CD4-positive, alpha-beta T cell treated with Interleukin-12 subunit alpha and Interleukin-12 subunit beta, for 1 hour (primary cell): Measurements from ENCODE around the gene NACA2.
A peak's percentile ranks its signal among the peaks of the same experiment; 100 is the strongest.
"Not testable (repeated sequence)": the region's sequence is repeated elsewhere in the genome, so short reads cannot be mapped to it uniquely, and the experiment has no call there.

Experiments used
- DNase-seq: peaks from one replicate; pipeline ENCODE4 v3.0.0-alpha.2; 2020

NACA2 gene

DNA sequence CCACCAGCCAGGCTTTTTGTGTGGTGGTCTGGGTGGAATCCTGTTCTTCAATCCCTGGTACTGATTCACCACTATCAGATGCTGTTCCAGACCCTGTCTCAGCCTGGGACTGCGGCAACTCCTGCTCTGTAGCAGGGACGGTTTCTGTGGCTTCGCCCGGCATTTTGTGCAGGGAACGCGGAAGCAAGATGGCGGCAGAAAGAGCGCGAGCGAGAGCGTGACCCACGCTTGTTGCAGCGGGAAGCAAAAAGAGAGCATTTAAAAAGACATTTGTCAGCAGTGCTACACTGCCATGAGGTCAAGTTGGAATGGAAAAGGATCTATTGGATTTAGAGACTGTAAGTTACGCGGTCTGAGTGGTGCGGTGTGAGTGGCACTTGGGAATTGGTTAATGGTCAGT, at the start of gene NACA2:
Gene NACA2, minus strand, starts transcription at position 202 of the 400 bp plus-strand sequence. Its CDS starts 39 bp downstream, at position 163.
- no peak for DNase-seq

DNA sequence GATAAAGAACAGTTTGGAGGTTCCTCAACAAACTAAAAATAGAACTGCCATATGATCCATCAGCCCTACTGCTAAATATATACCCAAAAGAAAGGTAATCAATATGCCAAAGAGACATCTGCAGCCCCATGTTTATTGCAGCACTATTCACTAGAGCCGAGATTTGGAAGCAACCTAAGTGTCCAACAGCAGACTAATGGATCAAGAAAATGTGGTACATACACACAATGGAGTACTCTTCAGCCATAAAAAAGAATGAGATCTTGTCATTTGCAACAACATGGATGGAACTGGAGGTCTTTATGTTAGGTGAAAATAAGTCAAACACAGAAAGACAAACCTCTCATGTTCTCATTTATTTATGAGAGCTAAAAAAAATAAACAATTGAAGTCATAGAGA, 48.8 kb upstream of the NACA2 start:
- DNase-seq = no peak

DNA sequence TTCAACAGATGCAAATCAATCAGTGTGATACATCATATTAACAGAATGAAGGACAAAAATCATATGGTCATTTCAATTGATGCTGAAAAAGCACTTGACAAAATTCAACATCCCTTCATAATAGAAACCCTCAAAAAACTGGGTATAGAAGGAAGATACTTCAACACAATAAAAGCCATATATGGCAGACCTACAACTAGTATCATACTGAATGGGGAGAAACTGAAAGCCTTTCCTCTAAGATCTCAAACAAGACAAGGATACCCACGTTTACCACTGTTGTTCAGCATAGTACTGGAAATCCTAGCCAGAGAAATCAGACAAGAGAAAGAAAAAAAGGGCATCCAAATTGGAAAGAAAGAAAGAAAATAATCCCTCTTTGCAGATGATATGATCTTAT, 47.1 kb upstream of the NACA2 start:
- DNase-seq = no peak

DNA sequence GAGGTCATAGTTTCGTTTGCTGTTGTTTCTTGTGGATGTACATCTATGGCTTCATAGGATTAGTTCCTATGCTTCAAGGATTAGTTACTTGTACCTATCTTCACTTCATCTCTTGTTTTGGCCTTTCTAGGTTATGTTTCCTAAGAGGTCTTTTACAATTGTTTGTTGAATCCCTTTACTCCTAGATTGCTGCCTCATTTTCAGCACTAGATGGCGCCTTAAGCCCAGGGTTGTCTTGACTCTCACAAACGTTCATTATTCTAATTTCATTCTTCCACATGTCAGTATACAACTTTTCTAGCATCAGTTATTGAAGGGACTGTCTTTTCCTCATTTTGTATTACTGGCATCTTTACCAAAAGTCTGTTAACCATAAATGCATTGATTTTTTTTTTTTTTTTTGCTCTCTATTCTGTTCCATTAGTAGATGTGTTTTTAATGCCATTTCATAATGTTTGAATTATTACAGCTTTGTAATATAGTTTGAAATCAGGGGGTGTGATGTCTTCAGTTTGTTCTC, 45.0 kb upstream of the NACA2 start:
- peak; percentile 63 for DNase-seq

DNA sequence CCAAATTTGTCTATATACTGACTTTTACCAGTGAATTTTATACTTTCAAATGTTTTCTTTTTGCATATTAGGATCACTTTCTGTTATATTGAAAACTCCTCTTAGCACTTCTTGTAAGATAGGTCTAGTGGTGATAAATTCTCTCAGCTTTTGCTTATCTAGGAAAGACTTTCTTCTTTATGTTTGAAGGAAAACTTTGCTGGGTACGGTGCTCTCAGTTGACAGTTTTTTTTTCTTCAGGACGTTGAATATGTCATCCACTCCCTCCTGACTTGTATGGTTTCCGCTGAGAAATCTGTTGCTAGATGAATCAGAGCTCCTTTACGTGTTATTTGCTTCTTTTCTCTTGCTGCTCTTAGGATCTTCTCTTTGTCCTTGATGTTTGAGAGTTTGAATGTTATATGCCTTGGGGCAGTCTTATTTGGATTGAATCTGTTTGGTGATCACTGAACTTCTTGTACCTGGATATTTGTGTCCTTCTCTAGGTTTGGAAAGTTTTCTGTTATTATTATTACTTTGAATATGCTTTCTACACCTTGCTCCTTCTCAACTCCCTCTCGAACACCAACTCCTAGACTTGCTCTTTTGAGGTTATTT, 44.0 kb upstream of the NACA2 start:
- DNase-seq = no peak

DNA sequence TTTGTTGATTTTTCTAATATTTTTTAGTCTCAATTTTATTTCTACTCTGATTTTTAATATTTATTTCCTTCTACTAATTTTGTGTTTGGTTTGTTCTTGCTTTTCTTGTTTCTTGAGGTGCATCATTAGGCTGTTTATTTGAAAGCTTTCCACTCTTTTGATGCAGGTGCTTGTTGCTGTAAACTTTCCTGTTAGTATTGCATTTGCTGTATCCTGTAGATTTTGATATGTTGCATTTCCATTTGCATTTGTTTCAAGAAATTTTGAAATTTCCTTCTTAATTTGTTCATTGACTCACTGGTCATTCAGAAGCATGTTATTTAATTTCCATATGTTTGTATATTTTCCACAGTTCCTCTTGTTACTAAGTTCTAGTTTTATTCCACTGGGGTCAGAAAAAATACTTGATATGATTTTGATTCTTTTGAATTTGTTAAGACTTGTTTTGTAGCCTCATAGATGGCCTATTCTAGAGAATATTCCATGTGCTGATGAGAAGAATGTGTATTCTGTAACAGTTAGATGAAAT, 43.1 kb upstream of the NACA2 start:
- no peak for DNase-seq

DNA sequence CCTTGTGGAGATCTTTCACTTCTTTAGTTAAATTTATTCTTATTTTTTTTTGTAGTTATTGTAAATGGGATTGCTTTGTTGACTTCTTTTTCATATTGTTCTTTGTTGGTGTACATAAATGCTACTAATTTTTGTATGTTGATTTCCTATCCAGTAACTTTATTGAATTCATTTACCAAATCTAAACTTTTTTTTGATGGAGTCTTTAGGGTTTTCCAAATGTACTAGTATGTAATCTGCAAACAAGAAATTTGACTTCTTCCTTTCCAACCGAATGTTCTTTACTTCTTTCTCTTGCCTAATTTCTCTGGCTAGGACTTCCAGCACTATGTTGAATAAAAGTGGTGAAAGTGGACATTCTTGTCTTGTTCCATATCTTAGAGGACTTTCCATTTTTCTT, 41.8 kb upstream of the NACA2 start:
- no peak for DNase-seq

DNA sequence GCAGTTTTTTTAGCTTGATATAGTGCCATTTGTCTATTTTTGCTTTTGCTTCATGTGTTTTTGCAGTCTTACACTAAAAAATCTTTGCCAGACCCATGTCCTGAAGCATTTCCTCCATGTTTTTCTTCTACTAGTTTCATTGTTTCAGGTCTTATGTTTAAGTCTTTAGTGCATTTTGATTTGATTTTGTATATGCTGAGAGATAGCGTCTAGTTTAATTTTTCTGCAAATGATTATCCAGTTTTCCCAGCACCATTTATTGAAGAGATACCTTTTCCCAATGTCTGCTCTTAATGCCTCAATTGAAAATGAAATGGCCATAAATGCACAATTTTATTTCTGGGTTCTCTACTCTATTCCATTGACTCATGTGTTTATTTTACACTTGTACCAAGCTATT, 40.8 kb upstream of the NACA2 start:
- DNase-seq = no peak

DNA sequence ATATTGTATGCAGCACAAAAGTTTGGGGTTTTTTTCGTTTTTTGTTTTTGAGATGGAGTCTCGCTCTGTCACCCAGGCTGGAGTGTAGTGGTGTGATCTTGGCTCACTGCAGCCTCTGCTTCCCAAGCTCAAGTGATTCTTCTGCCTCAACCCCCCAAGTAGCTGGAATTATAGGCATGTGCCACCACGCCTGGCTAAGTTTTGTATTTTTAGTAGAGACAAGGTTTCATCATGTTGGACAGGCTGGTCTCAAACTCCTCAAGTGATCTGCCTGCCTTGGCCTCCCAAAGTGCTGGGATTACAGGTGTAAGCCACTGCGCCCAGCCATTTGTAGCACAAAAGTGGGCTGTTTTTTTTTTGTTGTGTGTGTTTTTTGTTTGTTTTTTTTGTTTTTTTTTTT, 37.1 kb upstream of the NACA2 start:
- DNase-seq = not testable (repeated sequence)

DNA sequence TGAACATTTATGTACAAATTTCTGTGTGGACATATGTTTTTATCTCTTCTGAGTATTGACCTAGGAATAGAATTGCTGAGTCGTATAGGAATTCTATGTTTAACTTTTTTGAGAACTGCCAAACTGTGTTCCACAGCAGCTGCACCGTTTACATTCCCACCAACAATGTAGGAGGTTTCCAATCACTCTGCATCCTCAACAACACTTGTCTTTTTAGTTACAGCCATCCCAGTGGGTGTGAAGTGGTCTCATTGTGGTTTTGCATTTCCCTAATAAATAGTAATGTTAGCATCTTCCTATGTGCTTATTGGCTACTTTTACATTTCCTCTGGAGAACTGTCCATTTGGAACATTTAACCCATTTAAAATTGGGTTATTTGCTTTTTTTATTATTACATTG, 36.6 kb upstream of the NACA2 start:
- DNase-seq = no peak

DNA sequence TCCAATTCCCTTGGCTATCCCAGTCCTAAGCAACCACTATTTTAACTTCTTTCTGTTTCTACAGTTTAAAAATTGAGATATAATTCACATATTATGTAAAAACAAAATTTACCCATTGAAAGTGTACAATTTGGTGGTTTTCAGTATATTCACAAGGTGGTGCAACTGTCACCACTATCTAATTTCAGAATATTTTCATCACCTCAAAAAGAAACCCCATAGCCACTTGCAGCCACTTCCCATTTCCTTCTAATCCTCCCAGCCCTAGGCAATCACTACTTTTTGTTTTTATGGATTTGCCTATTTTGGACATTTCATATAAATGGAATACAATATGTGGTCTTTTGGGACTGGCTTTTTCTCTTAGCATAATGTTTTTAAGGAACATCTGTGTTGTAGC, 36.1 kb upstream of the NACA2 start:
- DNase-seq = no peak

DNA sequence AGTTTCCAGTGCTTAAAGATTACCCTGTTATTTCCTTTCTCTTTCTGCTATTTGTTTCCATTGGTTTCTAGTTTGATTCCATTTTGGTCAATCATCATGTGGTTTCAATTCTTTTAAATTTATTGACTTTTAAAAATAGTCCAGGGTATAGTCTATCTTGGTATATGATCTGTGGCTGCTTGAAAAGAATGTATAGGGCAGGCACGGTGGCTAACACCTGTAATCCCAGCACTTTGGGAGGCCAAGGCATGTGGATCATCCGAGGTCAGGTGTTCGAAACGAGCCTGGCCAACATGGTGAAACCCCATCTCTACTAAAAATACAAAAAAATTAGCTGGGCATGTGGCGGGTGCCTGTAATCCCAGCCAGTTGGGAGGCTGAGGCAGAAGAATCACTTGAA, 34.5 kb upstream of the NACA2 start:
- no peak for DNase-seq

DNA sequence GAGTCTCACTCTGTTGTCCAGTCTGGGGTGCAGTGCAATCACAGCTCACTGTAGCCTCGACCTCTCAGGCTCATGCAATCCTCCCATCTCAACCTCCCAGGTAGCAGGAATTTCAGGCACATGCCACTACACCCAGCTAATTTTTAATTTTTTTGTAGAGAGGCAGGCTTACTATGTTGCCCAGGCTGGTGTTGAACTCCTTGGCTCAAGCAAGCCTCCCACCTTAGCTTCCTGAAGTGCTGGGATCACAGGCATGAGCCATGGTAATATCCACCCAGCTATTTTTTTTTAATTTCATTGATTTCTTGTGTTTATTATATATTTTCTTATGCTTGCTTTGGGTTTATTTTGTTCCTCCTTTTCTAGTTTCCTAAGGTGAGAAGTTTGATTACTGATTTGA, 33.9 kb upstream of the NACA2 start:
- DNase-seq = no peak

DNA sequence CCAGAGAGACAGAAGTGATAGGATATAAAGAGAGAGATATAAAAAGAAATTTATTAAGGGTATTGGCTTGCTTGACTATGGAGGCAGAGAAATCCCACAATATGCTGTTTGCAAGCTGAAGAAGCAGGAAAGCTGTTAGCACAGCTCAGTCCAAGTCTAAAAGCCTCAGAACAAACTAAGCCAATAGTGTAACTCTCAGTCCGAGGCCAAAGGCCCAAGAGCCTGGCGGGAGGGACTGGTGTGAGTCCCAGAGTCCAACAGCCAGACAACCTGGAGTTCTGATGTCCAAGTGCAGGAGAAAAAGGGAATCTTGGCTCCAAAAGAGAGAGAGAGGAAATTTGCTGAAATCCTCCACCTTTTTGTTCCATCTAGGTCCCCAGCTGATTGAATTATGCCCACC, 30.3 kb upstream of the NACA2 start:
- no peak for DNase-seq

DNA sequence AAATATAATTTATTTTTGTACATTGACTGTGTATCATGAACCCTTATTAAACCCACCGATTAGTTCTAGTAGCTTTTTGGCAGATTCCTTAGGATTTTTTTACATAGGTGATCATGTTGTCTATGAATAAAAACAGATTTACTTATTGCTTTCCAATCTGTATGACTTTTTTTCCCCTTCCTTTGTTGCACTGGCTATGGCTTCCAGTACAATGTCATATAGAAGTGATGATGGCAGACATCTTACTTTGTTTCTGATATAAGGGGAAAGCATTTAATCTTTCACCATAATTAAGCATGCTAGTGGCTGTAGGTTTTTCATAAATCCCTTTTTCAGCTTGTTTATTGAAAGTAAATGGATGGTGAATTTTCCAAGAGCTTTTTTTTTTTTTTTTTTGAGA, 28.9 kb upstream of the NACA2 start:
- DNase-seq = no peak

DNA sequence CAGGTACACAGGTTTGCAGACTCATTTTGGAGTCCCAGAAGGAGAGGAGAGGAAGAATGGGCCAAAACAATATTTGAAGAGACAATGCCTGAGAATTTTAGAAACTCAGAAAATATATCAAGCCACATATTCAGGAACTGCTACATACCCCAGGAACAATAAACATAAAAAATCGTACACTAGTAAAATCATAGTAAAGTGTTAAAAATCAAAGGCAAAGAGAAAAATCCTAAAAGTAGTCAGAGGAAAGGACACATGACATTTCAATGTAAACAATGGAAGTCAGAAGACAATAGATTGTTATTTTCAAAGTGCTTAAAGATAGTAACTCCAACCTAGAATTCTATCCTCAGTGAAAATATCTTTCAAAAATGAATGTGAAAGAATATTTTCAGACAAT, 28.5 kb upstream of the NACA2 start:
- no peak for DNase-seq

DNA sequence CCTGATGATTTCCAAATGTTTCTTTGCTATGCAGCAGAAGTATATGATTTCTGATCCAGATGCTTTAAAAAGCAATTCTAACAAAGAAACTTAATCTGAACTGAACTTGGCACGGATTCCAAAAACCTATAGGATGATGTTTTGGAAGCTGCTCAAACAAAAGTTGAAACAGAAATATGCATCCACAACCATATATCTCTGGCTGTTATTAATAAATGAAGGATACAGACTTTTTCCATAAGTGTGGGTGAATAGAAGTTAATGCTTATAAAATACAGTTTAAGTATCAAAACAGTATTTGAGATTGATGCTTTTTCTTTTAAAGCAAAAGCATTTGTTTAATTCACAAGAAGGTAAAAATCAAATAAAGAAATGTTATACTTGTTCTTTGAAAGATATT, 27.9 kb upstream of the NACA2 start:
- DNase-seq = no peak

DNA sequence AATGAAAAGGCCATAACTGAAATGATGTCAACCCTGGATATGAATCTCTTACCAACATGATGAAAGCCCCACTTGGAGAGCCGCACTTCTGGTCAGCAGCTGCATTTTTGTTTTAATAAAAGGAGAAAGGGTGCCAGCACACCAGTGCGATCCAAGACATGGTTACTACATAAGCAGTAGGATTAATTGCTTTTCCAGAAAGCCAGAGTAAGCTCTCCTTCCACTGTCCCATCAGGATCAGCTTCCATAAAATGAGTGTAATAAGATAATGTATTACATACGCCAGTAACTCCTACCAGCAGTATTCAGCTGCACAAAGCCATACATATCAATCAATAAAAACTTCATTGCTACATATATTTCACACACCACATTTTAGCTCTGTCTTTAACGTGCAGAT, 26.3 kb upstream of the NACA2 start:
- DNase-seq = no peak

DNA sequence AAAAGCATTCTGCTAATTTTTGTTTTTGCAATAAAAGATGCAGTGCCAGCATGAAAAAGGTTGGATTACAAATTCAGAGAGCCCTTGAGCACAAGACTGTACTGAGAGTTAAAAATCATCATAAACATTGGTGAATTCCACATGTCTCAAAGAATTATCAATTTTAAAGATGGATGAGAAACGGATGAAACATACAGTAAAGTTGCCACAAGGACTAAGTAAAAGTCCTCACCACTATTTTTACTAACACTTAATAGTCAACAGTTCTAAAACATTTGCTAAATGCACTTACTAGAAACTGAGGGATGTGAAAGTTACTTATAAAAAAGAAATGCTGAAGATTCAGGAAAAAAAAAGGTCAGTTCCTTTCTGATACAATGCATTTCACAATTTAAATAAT, 25.8 kb upstream of the NACA2 start:
- DNase-seq = no peak

DNA sequence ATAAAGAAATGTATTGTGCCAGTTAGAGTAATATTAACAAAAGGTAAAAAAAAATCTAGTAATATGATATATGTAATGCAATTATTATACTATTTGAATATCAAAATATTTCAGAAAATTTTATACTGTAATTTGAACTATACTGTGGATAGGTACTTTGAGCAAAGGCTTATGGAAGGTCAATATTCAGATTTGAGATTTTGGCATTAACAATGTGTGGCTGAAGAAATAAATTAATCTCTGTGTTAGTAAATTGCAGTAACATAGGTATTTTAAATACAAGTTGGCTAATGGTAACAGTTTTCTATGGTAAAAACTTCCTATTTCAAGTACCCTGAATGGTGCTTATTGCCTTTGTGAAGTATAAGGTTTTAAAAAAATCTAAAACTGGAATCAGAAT, 23.2 kb upstream of the NACA2 start:
- DNase-seq = no peak

DNA sequence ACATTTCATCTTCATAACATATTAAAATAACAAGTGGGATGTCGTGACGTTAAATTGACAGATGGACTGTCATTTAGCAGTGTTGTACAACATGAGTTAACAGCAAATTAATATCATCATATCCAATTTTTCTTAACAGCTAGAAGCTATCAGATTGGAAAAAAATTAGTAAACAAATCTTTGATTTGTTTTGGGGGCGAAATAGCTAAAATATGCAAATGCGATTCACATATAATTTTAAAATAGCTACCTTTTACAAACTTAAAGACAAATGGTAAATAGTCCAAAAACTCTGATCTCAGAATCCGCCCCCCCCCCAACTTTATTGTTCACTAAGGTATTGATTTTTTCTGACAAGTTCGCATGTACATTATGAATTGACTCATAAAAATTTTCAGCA, 20.3 kb upstream of the NACA2 start:
- no peak for DNase-seq

DNA sequence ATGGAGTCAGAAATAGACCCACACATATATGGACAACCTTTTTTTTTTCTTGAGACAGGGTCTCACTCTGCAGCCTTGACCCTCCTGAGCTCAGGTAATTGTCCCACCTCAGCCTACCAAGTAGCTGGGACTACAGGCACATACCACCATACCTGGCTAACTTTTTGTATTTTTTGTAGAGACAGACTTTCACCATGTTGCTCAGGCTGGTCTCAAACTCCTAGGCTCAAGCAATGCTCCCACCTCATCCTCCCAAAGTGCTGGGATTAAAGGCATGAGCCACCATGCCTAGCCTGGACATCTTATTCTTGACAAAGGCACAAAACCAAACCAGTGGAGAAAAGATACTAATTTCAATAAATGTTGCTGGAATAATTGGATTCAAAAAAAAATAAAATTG, 14.7 kb upstream of the NACA2 start:
- no peak for DNase-seq

DNA sequence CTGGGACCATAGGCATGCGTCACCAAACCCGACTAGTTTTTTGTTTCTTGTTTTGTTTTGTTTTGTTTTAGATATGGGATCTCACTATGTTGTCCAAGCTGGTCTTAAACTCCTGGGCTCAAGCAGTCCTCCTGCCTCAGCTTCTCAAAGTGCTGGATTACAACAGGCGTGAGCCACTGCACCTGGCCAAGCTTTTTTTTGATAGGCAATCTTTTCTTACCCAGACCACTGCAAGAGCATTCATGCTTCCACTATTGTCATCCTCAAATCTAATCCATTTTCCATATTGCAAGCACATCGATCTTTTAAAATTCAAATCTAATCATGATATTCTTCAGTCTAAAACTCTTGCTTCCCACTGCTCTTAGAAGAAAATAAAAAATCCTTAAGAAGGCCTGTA, 10.3 kb upstream of the NACA2 start:
- DNase-seq = no peak

DNA sequence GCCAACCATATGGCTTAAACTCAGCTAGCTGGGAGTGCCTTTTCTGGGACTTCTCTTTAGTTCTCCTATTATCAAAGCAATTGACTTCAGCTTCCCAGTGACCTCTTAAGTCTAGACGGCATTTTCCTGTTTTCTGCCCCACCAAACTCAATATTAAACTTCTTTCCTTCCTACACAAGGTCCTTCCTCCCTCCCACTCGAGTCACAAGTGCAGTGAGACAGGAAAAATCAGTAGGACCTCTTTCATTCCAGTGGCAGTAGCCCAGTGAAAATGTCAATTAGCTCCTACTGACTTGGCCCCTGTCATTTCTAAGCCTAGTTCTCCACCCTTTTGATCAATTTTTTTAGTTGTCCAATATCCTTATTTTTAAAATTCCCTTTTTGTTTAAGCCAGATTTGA, 9.6 kb upstream of the NACA2 start:
- DNase-seq = no peak

DNA sequence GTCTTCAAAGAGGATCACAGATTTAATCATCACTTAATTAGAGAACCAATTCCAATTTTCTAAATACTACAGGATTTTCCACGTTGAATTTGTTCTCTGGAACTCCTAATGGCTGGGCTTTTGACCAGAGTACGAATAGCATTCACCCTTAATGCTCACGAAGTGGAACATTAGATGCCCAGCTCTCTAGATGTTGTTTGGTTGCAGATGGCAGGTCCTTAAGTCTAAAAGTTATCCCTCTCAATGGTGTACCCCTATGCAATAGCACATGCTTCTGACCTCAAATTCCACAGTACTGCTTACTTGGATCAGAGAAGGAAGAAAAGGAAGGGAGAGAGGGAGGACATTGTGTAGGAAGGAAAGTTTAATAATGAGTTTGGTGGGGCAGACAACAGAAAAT, 8.6 kb upstream of the NACA2 start:
- no peak for DNase-seq
